ENCODE measurements around the gene SLX9. TPM values are rescaled to one million over a fixed set of nuclear protein-coding genes. Genes with fewer than 3 reads are reported as not detected.

The SLX9 gene
- total RNA-seq, 3 donors from 2014 or later: 15.8 to 17.7 (median 17.0) TPM

GRCh38 chr21:44913425-44914175, 26.2 kb upstream of the SLX9 start:
- H3K4me1 ChIP-seq: peaks cover 0 to 13% of the 10 kb centered on the region in 2 donors
- intact Hi-C loops (cut with DNase I; ENCODE audit: low total_unique reads): no loop called here

GRCh38 chr21:44914176-44914874, 25.5 kb upstream of the SLX9 start:
- Histone ChIP-seq H3K27me3 (no peaks in the 10 kb centered on the region), H3K9me3 (no peaks in the 10 kb centered on the region), H3K27ac (peak overlapping the region in 1 of 2 donors; percentile 48), H3K4me1 (peaks cover 0 to 13% of the 10 kb centered on the region in 2 donors), H3K4me3 (no peak overlapping the region), H3K36me3 (no peaks in the 10 kb centered on the region)
- no peak for DNase-seq (ENCODE audit: low spot score in 2 of 2)
- intact Hi-C loops (cut with DNase I; ENCODE audit: low total_unique reads): no loop called here
- no peak for TF ChIP-seq POLR2AphosphoS5 (IDR thresholded peaks at IDR 0.05)
- no peak for TF ChIP-seq POLR2A (IDR thresholded peaks at IDR 0.05)
- TF ChIP-seq CTCF (IDR thresholded peaks at IDR 0.05): no peak

More at GRCh38 chr21:44913425-44914175, 26.2 kb upstream of the SLX9 start:
- Histone ChIP-seq H3K27ac (peak overlapping the region; percentile 25 to 48), H3K27me3 (no peaks in the 10 kb centered on the region), H3K9me3 (no peaks in the 10 kb centered on the region), H3K4me3 (no peak overlapping the region), H3K36me3 (no peaks in the 10 kb centered on the region)
- TF ChIP-seq CTCF (IDR thresholded peaks at IDR 0.05) (no peak), POLR2A (IDR thresholded peaks at IDR 0.05) (no peak), POLR2AphosphoS5 (IDR thresholded peaks at IDR 0.05) (no peak)
- DNase-seq (ENCODE audit: low spot score in 2 of 2): no peak

GRCh38 chr21:44916965-44917364, 22.9 kb upstream of the SLX9 start:
- Histone ChIP-seq H3K36me3 (no peaks in the 10 kb centered on the region), H3K4me3 (no peak overlapping the region), H3K4me1 (peaks cover 0 to 5% of the 10 kb centered on the region in 2 donors), H3K27me3 (no peaks in the 10 kb centered on the region), H3K9me3 (no peaks in the 10 kb centered on the region), H3K27ac (peak overlapping the region; percentile 43 to 60)
- intact Hi-C loops (cut with DNase I; ENCODE audit: low total_unique reads): no loop called here
- no peak for TF ChIP-seq POLR2AphosphoS5 (IDR thresholded peaks at IDR 0.05)
- TF ChIP-seq POLR2A (IDR thresholded peaks at IDR 0.05): no peak
- TF ChIP-seq CTCF (IDR thresholded peaks at IDR 0.05): no peak
- DNase-seq (ENCODE audit: low spot score in 2 of 2): no peak

- intact Hi-C loops (cut with DNase I; ENCODE audit: low total_unique reads): no loop called here
- no peaks in the 10 kb centered on the region for H3K27me3 ChIP-seq
Measured at GRCh38 chr21:44917446-44918106, 22.3 kb upstream of the SLX9 start.

GRCh38 chr21:44918107-44918470, 21.7 kb upstream of the SLX9 start:
- no peaks in the 10 kb centered on the region for H3K9me3 ChIP-seq
- peak overlapping the region; percentile 43 to 60 for H3K27ac ChIP-seq
- peaks cover 0 to 5% of the 10 kb centered on the region in 2 donors for H3K4me1 ChIP-seq
- no peak overlapping the region for H3K4me3 ChIP-seq
- no peak for DNase-seq (ENCODE audit: low spot score in 2 of 2)
- intact Hi-C loops (cut with DNase I; ENCODE audit: low total_unique reads): no loop called here
- no peak for TF ChIP-seq CTCF (IDR thresholded peaks at IDR 0.05)
- TF ChIP-seq POLR2A (IDR thresholded peaks at IDR 0.05): no peak
- no peak for TF ChIP-seq POLR2AphosphoS5 (IDR thresholded peaks at IDR 0.05)
- H3K27me3 ChIP-seq: no peaks in the 10 kb centered on the region
- no peaks in the 10 kb centered on the region for H3K36me3 ChIP-seq

More at GRCh38 chr21:44917446-44918106, 22.3 kb upstream of the SLX9 start:
- H3K4me1 ChIP-seq: peaks cover 0 to 5% of the 10 kb centered on the region in 2 donors
- no peak overlapping the region for H3K4me3 ChIP-seq
- H3K36me3 ChIP-seq: no peaks in the 10 kb centered on the region
- TF ChIP-seq POLR2A (IDR thresholded peaks at IDR 0.05): no peak
- DNase-seq (ENCODE audit: low spot score in 2 of 2): no peak
- H3K9me3 ChIP-seq: no peaks in the 10 kb centered on the region
- peak overlapping the region; percentile 43 to 60 for H3K27ac ChIP-seq

Data from breast epithelium (tissue), 4 donors.